ENCODE data around the gene PPP6R3. TPM values are rescaled to one million over a fixed set of nuclear protein-coding genes. Genes with fewer than 3 reads are reported as not detected.

PPP6R3 gene
- total and polyA plus RNA-seq, 2 of the 8 experiments (the other 6 are each of a cell fraction or from before 2014, with no cell fraction given) = 44.6 to 150 TPM

DNA sequence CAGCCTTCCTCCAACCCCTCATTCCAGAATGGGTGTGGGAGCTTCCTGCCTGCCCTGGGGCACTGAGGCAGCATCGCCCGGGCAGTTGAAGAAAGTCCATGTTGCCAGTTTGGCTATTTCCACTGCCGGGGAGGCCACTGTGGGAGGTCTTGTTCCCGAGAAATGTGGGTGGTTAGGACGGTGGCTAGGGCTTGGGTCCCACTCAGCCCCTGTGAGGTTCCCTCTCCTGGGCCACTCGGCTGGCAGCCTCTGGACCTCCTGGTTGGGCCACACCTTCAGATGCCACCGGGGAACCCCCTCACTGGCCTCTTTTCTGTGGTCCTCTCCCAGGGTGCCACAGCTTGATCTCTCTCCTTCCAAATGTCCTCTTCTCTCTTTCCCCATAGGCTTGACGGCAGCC lies 5.1 kb upstream of the PPP6R3 start:
- no peak overlapping the region for H3K14ac ChIP-seq (ENCODE audit: insufficient read length)
- ChIA-PET CTCF (ENCODE audit: partially characterized antibody) (interaction anchor here (0.6 to 1.6 kb wide), 5 partner anchors 17 to 198 kb away, joined by 3 read pairs; no protein-coding TSS in a partner anchor), POLR2A (ENCODE audit: partially characterized antibody) (no interaction called here)
- no peak overlapping the region; a peak in 1 of 7 replicates for H3K9ac ChIP-seq (replicated peaks in 1 of 4; ENCODE audit: extremely low read depth in 1 of 4, low read depth in 3 of 4, low read length in 3 of 4)
- H4K5ac ChIP-seq (ENCODE audit: insufficient read length, low read depth, low read length) = no peak overlapping the region
- no peaks in the 10 kb centered on the region for H3K36me3 ChIP-seq (ENCODE audit: control insufficient read depth in 2 of 4, insufficient read depth in 4 of 4, low read length in 3 of 4)
- H3K27me3 ChIP-seq (replicated peaks in 1 of 4; ENCODE audit: control insufficient read depth in 3 of 4, extremely low read depth in 1 of 4, insufficient read depth in 3 of 4, low read length in 3 of 4) = no peaks in the 10 kb centered on the region
- no peak overlapping the region for H3K4me2 ChIP-seq (ENCODE audit: insufficient read depth in 1 of 2, low read depth in 2 of 2, low read length in 2 of 2)
- no peak overlapping the region for H2BK12ac ChIP-seq (ENCODE audit: low read depth, low read length)
- WGBS, 2 experiments (ENCODE audit: extremely low coverage in 1 of 2, insufficient coverage in 1 of 2, insufficient read length in 1 of 2, insufficient replicate concordance in 2 of 2, low coverage in 1 of 2, low lambda C conversion rate in 2 of 2, missing lambda C conversion rate in 1 of 2) = 95% methylated on average over 8 of the region's 8 CpGs; no CpG with 5 or more reads in 1 of the 2 experiments
- H2BK20ac ChIP-seq (ENCODE audit: low read length) = no peak overlapping the region
- H3K79me1 ChIP-seq (ENCODE audit: low read depth, low read length) = no peaks in the 10 kb centered on the region
- 0 out of 2 replicates have a peak overlapping the region, but pooled peaks have one; percentile 5 for H2BK5ac ChIP-seq (ENCODE audit: low read depth, low read length)
- FAIRE-seq (no peak), DNase-seq (ENCODE audit: low read depth in 1 of 2, low spot score in 2 of 2) (no peak)
- no peak overlapping the region for H2AK5ac ChIP-seq (ENCODE audit: low read depth, low read length)
- no peak overlapping the region for H3K4me3 ChIP-seq (ENCODE audit: extremely low read depth in 1 of 4, insufficient read depth in 2 of 4, low read depth in 3 of 4, low read length in 4 of 4)
- no peak overlapping the region for H3K23ac ChIP-seq (ENCODE audit: insufficient read length)
- H4K20me1 ChIP-seq (replicated peaks in 1 of 2; ENCODE audit: control insufficient read depth in 1 of 2, insufficient read depth in 2 of 2, low read length in 2 of 2) = no peaks in the 10 kb centered on the region
- no peak overlapping the region for H4K8ac ChIP-seq (ENCODE audit: extremely low read depth, insufficient read depth, low read length)
- H3K27ac ChIP-seq (ENCODE audit: low read depth, low read length) = no peak overlapping the region
- H3K18ac ChIP-seq (ENCODE audit: extremely low read depth, low read length) = no peak overlapping the region
- H3K23me2 ChIP-seq (ENCODE audit: low read depth, low read length) = 0 out of 2 replicates have a peak, but pooled peaks cover 3% of the 10 kb centered on the region
- H2BK15ac ChIP-seq (ENCODE audit: low read length) = no peak overlapping the region
- H3K9me3 ChIP-seq (ENCODE audit: insufficient read depth in 2 of 2, low read depth in 1 of 2, low read length in 1 of 2) = no peaks in the 10 kb centered on the region
- H3K4me1 ChIP-seq (replicated peaks in 1 of 4; ENCODE audit: control insufficient read depth in 3 of 4, insufficient read depth in 4 of 4, low read length in 3 of 4) = peaks cover 2 to 6% (median 4%) of the 10 kb centered on the region in 4 experiments; a peak in 5 of 7 replicates
- no peak overlapping the region for H3K56ac ChIP-seq (replicated peaks; ENCODE audit: insufficient read length, low read depth, low read length)
- H2BK120ac ChIP-seq (replicated peaks; ENCODE audit: low read depth, low read length) = no peak overlapping the region
- H3K4ac ChIP-seq (replicated peaks; ENCODE audit: insufficient read length, low read depth, low read length) = no peak overlapping the region
- H3K79me2 ChIP-seq (ENCODE audit: control insufficient read depth in 1 of 2, insufficient read depth in 2 of 2, low read length in 2 of 2) = no peaks in the 10 kb centered on the region
- H4K91ac ChIP-seq (replicated peaks; ENCODE audit: insufficient read length, low read length) = no peak overlapping the region
- H2AFZ ChIP-seq (ENCODE audit: low read length) = no peak overlapping the region
- no peak for TF ChIP-seq CHD2 (IDR thresholded peaks at IDR 0.05; ENCODE audit: low read length)
- TF ChIP-seq KDM5A (IDR thresholded peaks at IDR 0.05; ENCODE audit: low read length) = no peak
- TF ChIP-seq RXRA (IDR thresholded peaks at IDR 0.05; ENCODE audit: insufficient read depth, low read depth, low read length) = no peak
- no peak for TF ChIP-seq SRF (IDR thresholded peaks at IDR 0.05; ENCODE audit: low read depth, low read length)
- no peak for TF ChIP-seq JUN (IDR thresholded peaks at IDR 0.05; ENCODE audit: low read depth, low read length)
- no peak for TF ChIP-seq CEBPB (IDR thresholded peaks at IDR 0.05; ENCODE audit: low read depth, low read length)
- TF ChIP-seq EZH2 (IDR thresholded peaks at IDR 0.05; ENCODE audit: low read depth, low read length, severe bottlenecking) = no peak
- no peak for TF ChIP-seq SIX5 (IDR thresholded peaks at IDR 0.05; ENCODE audit: low read depth, low read length)
- TF ChIP-seq POLR2A (IDR thresholded peaks at IDR 0.05; ENCODE audit: control extremely low read depth in 1 of 2, low read depth in 2 of 2, low read length in 2 of 2) = no peak
- no peak for TF ChIP-seq RAD21 (IDR thresholded peaks at IDR 0.05 in 1 of 2, conservative IDR thresholded peaks at IDR 0.05 in 1 of 2; ENCODE audit: low read depth in 2 of 2, low read length in 2 of 2)
- TF ChIP-seq NANOG (IDR thresholded peaks at IDR 0.05; ENCODE audit: insufficient read depth, low read depth, low read length, poor library complexity, severe bottlenecking) = no peak
- no peak for TF ChIP-seq MAFK (IDR thresholded peaks at IDR 0.05; ENCODE audit: low read depth, low read length)
- TF ChIP-seq HDAC2 (IDR thresholded peaks at IDR 0.05; ENCODE audit: borderline replicate concordance in 1 of 2, low read depth in 2 of 2, low read length in 2 of 2) = no peak
- TF ChIP-seq RFX5 (IDR thresholded peaks at IDR 0.05; ENCODE audit: borderline replicate concordance, low read depth, low read length) = no peak
